Inflammatory macrophage treated with lipopolysaccharide for 1 hour (primary cell): ENCODE data around the gene CTNNBIP1.
A peak's percentile ranks its signal among the peaks of the same experiment; 100 is the strongest.

ENCODE experiments used
- DNase-seq, 2 donors: peaks; one replicate each; pipeline ENCODE4 v3.0.0-alpha.2; 2020 to 2022

The CTNNBIP1 gene

GRCh38 chr1:9903801-9904527 lies 6.1 kb downstream of the CTNNBIP1 start:
- no peak for DNase-seq

- DNase-seq: no peak
Observed at GRCh38 chr1:9902060-9902452, 8.0 kb downstream of the CTNNBIP1 start.

GRCh38 chr1:9901148-9902059 lies 8.7 kb downstream of the CTNNBIP1 start:
- no peak for DNase-seq

- DNase-seq: peak; percentile 78 to 81
Observed at GRCh38 chr1:9900142-9901043, 9.7 kb downstream of the CTNNBIP1 start.

GRCh38 chr1:9894115-9894514 lies 16.0 kb downstream of the CTNNBIP1 start:
- DNase-seq: no peak

GRCh38 chr1:9892563-9893528 lies 17.2 kb downstream of the CTNNBIP1 start:
- DNase-seq: peak; percentile 79

GRCh38 chr1:9891207-9891606 lies 18.9 kb downstream of the CTNNBIP1 start:
- no peak for DNase-seq

- no peak for DNase-seq
Observed at GRCh38 chr1:9890224-9890731, 19.8 kb downstream of the CTNNBIP1 start.

GRCh38 chr1:9889411-9889810 lies 20.7 kb downstream of the CTNNBIP1 start:
- DNase-seq: no peak

- no peak for DNase-seq
Observed at GRCh38 chr1:9888886-9889285, 21.2 kb downstream of the CTNNBIP1 start.

GRCh38 chr1:9887070-9887469 lies 23.0 kb downstream of the CTNNBIP1 start:
- no peak for DNase-seq

- no peak for DNase-seq
Observed at GRCh38 chr1:9886092-9886742, 23.9 kb downstream of the CTNNBIP1 start.

GRCh38 chr1:9884805-9885204 lies 25.3 kb downstream of the CTNNBIP1 start:
- DNase-seq: no peak

GRCh38 chr1:9883585-9884449 lies 26.3 kb downstream of the CTNNBIP1 start:
- DNase-seq: no peak

GRCh38 chr1:9882945-9883303 lies 27.1 kb downstream of the CTNNBIP1 start:
- DNase-seq: no peak

GRCh38 chr1:9882296-9882944 lies 27.6 kb downstream of the CTNNBIP1 start:
- no peak for DNase-seq

GRCh38 chr1:9881838-9882249 lies 28.2 kb downstream of the CTNNBIP1 start:
- no peak for DNase-seq

GRCh38 chr1:9878404-9878803 lies 31.7 kb downstream of the CTNNBIP1 start:
- DNase-seq: no peak

- no peak for DNase-seq
Observed at GRCh38 chr1:9877962-9878361, 32.1 kb downstream of the CTNNBIP1 start.

GRCh38 chr1:9875636-9876000 lies 34.5 kb downstream of the CTNNBIP1 start:
- no peak for DNase-seq
